ENCODE results near the gene ABHD17A. TPM values are rescaled to one million over a fixed set of nuclear protein-coding genes. Genes with fewer than 3 reads are reported as not detected.
A peak's percentile ranks its signal among the peaks of the same experiment; 100 is the strongest.
"Not testable (repeated sequence)": the region's sequence is repeated elsewhere in the genome, so short reads cannot be mapped to it uniquely, and the experiment has no call there.

The ABHD17A gene
- total RNA-seq, 1 donor from 2014 or later, result 48.4 TPM

DNA sequence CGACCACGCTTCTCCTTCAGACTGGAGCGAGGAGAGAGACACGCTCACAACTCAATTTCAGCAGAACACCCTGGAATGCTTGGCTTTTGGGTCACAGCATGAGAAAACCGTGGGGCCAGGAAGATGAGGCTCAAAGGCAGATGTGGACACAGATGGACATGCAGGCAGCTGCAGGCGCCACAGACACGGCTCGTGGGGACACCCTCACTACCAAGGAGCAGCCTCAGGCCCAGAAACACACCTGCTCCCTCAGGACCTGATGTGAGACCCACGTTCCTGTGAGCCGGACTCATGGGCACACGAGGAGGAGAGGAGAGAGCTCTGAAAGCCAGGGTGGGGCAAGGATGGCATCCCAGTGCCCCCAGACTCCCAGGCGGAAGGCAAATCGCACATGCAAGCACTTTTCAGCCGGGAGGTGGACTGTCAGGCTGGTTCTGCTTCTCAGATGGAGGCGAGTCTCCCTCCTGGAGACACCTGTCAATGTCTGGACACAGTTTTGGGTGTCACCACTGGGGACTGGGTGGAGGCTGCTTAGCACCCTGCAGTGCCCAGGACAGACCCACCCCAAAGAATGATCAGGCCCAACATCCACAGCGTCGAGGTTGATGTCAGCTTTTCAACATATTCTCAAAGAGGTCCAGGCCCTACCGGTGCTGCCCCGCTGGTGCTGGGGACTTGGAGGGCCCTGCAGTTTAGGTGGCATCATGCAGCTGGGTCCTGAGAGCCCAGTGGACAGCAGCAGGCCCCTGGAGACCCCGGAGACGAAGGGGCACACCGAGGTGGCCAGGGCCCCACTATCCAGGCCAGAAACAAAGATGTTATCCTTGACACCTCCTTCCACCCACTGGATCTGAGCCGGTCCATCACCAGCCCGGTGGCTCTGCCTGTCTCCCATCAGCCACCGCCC is 2.3 kb downstream of the ABHD17A start:
- no peak for DNase-seq (ENCODE audit: low read depth)
- Histone ChIP-seq H3K36me3 (ENCODE audit: control insufficient read depth, insufficient read depth, low read length) (peaks cover 9% of the 10 kb centered on the region), H3K4me3 (ENCODE audit: low read depth, low read length) (no peak overlapping the region), H3K27me3 (ENCODE audit: control insufficient read depth, insufficient read depth, low read length) (no peaks in the 10 kb centered on the region)
- FAIRE-seq, result peak; percentile 43
- TF ChIP-seq, protein P1, sequence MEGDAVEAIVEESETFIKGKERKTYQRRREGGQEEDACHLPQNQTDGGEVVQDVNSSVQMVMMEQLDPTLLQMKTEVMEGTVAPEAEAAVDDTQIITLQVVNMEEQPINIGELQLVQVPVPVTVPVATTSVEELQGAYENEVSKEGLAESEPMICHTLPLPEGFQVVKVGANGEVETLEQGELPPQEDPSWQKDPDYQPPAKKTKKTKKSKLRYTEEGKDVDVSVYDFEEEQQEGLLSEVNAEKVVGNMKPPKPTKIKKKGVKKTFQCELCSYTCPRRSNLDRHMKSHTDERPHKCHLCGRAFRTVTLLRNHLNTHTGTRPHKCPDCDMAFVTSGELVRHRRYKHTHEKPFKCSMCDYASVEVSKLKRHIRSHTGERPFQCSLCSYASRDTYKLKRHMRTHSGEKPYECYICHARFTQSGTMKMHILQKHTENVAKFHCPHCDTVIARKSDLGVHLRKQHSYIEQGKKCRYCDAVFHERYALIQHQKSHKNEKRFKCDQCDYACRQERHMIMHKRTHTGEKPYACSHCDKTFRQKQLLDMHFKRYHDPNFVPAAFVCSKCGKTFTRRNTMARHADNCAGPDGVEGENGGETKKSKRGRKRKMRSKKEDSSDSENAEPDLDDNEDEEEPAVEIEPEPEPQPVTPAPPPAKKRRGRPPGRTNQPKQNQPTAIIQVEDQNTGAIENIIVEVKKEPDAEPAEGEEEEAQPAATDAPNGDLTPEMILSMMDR (IDR thresholded peaks at IDR 0.05; ENCODE audit: insufficient read depth, low read length, severe bottlenecking), result no peak

DNA sequence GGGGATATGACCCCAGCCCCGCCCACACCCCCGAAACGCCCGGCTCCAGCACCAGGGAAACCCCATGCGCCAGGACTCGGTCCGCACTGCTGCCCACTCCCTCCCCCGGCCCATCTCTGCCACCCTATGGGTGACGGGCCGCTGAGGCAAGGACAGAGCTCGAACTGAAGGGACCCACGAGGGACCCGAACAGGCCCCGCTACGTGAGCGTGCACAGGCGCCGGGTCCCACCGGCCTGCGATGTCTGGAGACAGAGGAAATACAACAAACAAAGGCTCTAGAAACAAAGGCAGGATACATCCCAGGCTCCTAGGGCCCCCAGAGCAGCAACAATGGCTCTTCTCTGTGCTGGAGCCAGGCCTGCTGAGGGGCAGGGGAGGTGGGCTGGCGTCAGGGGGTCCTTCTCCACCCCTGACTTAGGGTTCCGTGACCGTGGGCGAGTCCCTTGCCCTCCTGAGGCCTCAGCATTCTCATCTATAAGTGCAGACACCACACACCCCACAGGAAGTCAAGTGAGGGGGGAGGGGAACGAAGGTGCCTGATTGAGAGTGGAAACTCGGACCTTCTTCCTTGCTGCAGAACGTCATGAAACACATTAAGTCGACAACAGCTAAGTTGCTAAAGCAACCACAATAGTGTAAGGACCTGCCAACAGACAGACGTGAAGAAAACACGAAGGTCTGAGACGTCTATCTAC is 3.1 kb downstream of the ABHD17A start:
- peak; percentile 84 for FAIRE-seq
- H3K4me3 ChIP-seq (ENCODE audit: low read depth, low read length), result no peak overlapping the region
- TF ChIP-seq, protein P1 (IDR thresholded peaks at IDR 0.05; ENCODE audit: insufficient read depth, low read length, severe bottlenecking), result no peak
- peaks cover 9% of the 10 kb centered on the region for H3K36me3 ChIP-seq (ENCODE audit: control insufficient read depth, insufficient read depth, low read length)
- DNase-seq (ENCODE audit: low read depth), result no peak
- H3K27me3 ChIP-seq (ENCODE audit: control insufficient read depth, insufficient read depth, low read length), result no peaks in the 10 kb centered on the region

DNA sequence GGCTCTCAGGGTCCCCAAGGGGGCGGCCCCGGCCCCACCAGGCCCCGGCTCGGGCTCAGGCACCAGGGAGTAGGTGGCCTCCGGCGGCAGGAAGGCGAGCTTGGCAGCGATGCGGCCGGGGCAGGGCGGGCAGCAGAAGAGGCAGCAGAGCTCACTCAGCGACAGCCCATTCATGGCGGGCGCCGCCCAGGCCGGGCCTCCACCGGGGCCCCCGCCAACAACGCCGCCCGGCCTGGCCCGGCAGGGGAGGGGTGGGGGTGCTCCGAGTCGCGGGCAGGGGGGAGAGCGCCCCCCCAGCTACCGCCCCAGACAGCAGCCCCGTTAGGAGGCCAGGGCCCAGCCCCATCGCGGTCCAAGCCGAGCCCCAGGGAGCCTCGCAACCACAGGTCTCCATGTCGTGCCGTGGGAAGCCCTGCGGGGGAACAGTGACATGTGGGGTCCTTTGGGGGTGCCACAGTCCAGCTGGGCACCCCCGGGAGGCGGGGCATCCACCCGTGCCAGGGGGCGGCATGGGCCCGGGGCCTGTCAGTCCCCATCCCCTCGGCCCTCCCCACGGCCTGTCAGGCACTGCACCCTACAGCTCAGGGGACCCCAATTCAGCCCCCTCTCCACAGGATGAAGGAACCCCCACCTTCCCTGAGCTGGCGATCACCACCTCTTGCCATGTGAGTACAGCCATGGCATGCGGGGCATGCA is 3.8 kb downstream of the ABHD17A start:
- H3K4me3 ChIP-seq (ENCODE audit: low read depth, low read length); H3K36me3 ChIP-seq (ENCODE audit: control insufficient read depth, insufficient read depth, low read length); FAIRE-seq; H3K27me3 ChIP-seq (ENCODE audit: control insufficient read depth, insufficient read depth, low read length); DNase-seq (ENCODE audit: low read depth): not testable (repeated sequence)

DNA sequence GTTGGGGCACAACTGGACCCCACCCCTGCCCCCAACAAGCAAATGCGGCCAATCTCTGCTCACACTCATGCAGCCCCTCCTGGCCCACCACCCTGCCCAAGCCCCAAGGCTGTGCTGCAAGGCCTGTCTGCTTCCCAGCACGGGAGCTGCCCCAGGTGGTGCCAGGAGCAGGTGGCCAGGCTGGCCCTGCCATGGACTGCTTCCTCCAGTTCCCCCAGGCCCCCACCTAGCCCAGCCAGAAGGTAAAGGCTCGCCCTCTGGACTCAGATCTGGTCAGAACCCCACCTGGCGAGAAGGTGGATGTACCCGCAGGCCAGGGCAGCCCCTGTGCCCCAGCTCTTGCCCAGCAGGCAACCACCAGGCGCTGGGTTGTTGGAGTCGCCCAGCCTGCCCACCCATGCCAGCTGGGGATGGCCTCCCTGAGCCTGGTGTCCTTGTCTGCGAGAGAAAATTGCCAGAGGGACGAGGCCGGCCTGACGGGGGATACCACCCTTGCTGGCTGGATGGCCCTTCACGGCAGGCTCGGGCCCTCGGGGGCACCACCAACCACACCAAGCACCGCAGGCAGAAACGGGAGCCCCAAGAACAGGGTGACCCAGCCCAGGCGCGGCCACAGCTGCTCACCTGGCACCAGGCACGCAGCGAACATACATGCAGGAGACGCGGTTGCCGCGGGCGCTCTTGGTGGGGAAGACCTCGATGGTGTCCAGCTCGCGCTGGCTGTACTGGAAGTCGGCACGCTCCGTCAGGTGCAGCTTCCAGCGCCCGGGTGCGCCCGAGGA is 4.5 kb downstream of the ABHD17A start:
- no peak for FAIRE-seq
- H3K27me3 ChIP-seq (ENCODE audit: control insufficient read depth, insufficient read depth, low read length), result no peaks in the 10 kb centered on the region
- H3K4me3 ChIP-seq (ENCODE audit: low read depth, low read length), result no peak overlapping the region
- peaks cover 9% of the 10 kb centered on the region for H3K36me3 ChIP-seq (ENCODE audit: control insufficient read depth, insufficient read depth, low read length)
- no peak for DNase-seq (ENCODE audit: low read depth)
- TF ChIP-seq, protein P1 (IDR thresholded peaks at IDR 0.05; ENCODE audit: insufficient read depth, low read length, severe bottlenecking), result no peak

DNA sequence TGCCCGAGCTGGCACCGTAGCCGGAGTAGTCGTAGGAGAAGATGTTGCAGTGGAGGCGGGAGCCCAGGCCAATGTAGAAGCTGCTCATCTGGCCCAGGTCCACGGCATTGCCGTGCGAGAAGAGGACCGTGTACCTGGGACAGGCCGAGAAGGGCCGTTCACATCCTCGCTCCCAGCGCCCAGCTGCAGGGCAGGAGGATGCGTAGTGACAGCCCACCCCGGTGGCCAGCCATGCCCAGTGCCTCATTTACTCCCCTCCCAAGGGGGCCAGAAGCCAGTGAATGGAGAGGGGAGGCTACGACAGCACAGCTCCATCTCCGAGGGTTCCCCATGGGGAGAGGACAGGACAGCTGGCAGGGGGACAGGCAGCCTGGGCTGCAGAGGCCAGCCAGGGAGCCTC is 5.3 kb downstream of the ABHD17A start:
- H3K27me3 ChIP-seq (ENCODE audit: control insufficient read depth, insufficient read depth, low read length); H3K36me3 ChIP-seq (ENCODE audit: control insufficient read depth, insufficient read depth, low read length); DNase-seq (ENCODE audit: low read depth); FAIRE-seq; H3K4me3 ChIP-seq (ENCODE audit: low read depth, low read length): not testable (repeated sequence)

DNA sequence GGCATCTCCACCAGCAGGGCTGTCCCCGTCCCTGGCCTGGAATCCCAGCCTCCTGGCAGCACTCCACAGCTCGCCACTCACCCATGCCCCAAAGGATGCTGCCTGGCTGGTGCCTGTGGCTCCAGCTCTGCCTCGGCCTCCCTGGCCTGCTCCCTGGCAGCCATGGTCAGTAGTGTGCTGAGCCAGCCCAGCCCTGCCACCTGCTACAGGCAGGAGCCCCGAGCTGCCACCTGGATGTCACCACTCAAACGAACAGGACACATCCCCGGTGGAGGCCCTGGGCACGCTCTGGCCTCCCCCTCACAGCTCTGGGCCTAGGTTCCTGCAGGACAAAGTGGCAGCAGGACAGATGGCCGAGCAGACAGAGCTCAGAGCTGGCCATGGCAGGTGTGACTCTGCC is 6.7 kb downstream of the ABHD17A start:
- not testable (repeated sequence) for H3K36me3 ChIP-seq (ENCODE audit: control insufficient read depth, insufficient read depth, low read length); DNase-seq (ENCODE audit: low read depth); H3K27me3 ChIP-seq (ENCODE audit: control insufficient read depth, insufficient read depth, low read length); H3K4me3 ChIP-seq (ENCODE audit: low read depth, low read length); FAIRE-seq

DNA sequence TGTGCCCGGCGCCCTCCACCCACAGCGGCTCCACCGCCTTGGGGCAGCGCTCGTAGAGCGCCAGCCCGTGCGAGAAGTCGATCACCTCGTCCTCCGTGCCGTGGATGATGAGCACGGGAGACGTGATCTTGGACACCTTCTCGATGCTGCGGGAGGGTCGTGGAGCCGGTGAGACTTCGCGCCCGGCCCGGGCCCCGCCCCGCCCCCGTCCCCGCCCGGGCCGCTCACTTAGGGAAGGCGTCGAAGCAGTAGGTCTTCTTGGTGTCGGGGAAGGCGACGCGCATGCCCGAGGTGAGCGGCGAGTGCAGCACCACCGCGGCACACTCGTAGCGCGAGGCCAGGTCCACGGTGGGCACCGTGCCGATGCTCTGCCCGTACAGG is 8.0 kb downstream of the ABHD17A start:
- not testable (repeated sequence) for DNase-seq (ENCODE audit: low read depth); FAIRE-seq; H3K36me3 ChIP-seq (ENCODE audit: control insufficient read depth, insufficient read depth, low read length); H3K4me3 ChIP-seq (ENCODE audit: low read depth, low read length); H3K27me3 ChIP-seq (ENCODE audit: control insufficient read depth, insufficient read depth, low read length)

DNA sequence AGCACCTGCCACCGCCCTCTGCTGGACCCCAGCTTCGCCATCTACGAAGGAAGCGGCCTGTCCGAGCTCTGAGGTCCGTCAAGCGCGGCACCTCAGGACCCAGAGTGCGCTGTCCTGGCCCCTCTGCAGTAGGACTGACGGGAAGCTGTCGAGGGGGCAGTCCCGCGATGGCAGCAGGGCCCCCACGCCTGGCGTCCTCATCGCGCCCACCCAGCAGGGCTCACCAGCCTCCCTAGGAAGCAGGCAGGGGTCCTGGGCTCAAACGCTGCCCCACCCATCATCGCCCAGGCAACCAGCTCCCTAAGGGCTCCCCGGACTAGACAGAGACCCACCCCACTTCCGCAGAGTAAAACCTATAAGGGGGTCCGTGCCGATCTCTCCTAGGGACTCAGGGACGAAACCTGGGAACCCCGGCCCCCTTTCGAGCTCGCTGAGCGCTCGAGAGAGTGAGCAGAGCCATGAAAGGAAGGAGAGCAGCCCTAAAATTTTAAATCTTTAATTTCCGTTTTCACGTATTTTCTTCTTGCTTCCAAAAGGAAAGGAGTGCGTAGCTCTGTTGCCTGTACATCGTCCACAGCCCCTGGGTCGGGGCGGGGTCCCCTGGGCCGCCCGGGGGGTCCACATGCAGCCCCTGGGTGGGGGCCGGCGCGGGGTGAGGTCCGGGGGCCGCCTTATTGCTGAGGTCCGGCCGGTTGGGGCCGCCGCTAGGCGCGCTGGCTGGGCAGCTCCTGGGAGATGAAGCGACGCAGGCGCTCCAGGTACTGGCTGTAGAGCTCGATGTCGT is 8.6 kb downstream of the ABHD17A start:
- not testable (repeated sequence) for DNase-seq (ENCODE audit: low read depth); H3K36me3 ChIP-seq (ENCODE audit: control insufficient read depth, insufficient read depth, low read length); FAIRE-seq; H3K27me3 ChIP-seq (ENCODE audit: control insufficient read depth, insufficient read depth, low read length)
- peak overlapping the region; percentile 83 for H3K4me3 ChIP-seq (ENCODE audit: low read depth, low read length)
